HFFc6 (cell line): Measurements from ENCODE around the gene NUDCD3. TPM values are rescaled to one million over a fixed set of nuclear protein-coding genes. Genes with fewer than 3 reads are reported as not detected.

ENCODE experiments used
- DNase-seq: peaks from one replicate; pipeline ENCODE4 v3.0.0-alpha.2; 2018
- H3K27ac Mint-ChIP-seq: 2 replicates; pipeline ENCODE4 v1.8.0; 2020; ENCODE audit warnings: mild to moderate bottlenecking, mixed read lengths
- H3K27me3 Mint-ChIP-seq: 2 replicates; pipeline ENCODE4 v1.8.0; 2021; ENCODE audit warnings: mild to moderate bottlenecking, moderate library complexity, mixed read lengths; ENCODE audit not compliant: insufficient read depth
- H3K36me3 Mint-ChIP-seq: 2 replicates; pipeline ENCODE4 v1.8.0; 2021; ENCODE audit warnings: low read depth, mixed read lengths
- H3K4me1 Mint-ChIP-seq: 2 replicates; pipeline ENCODE4 v1.8.0; 2020; ENCODE audit warnings: low read depth, mixed read lengths
- H3K4me3 Mint-ChIP-seq: 2 replicates; pipeline ENCODE4 v1.8.0; 2020; ENCODE audit warnings: mild to moderate bottlenecking, moderate library complexity, mixed read lengths
- H3K9me3 Mint-ChIP-seq: 2 replicates; pipeline ENCODE4 v1.8.0; 2020; ENCODE audit warnings: mild to moderate bottlenecking, mixed read lengths
- CTCF ChIP-seq: fragments of 200-600 bp; sonication (generic); IDR thresholded peaks from 2 replicates; pipeline ENCODE4 v1.5.0; 2021; ENCODE audit warnings: antibody characterized with exemption, mild to moderate bottlenecking
- total RNA-seq, 6 experiments: library from RNA; stranded (reverse); fragmentation: NEBNext Ultra II Directional; extraction: Animal tissue kit (Norgen Biotek cat#: 25700); gene quantifications; 2 replicates in 1 of 6; 3 replicates in 5 of 6; pipeline ENCODE4 v1.2.3, GENCODE V29; 2021

NUDCD3 gene
- total RNA-seq, 6 experiments from 2014 or later = 79.2 to 114 (median 90.6) TPM

GRCh38 chr7:44505595-44505994 is 15.1 kb upstream of the NUDCD3 start:
- 0 out of 2 replicates have a peak, but pooled peaks cover 4% of the 10 kb centered on the region for H3K36me3 Mint-ChIP-seq
- H3K4me1 Mint-ChIP-seq = no peaks in the 10 kb centered on the region
- DNase-seq = no peak
- H3K27ac Mint-ChIP-seq = no peak overlapping the region
- H3K4me3 Mint-ChIP-seq = no peak overlapping the region
- H3K9me3 Mint-ChIP-seq = peaks cover 4% of the 10 kb centered on the region; the same call in 1 of the 2 replicates
- TF ChIP-seq CTCF = no peak
- peaks cover 13% of the 10 kb centered on the region for H3K27me3 Mint-ChIP-seq

GRCh38 chr7:44498230-44498954 is 7.9 kb upstream of the NUDCD3 start:
- no peaks in the 10 kb centered on the region for H3K36me3 Mint-ChIP-seq
- no peaks in the 10 kb centered on the region for H3K9me3 Mint-ChIP-seq
- H3K27ac Mint-ChIP-seq = no peak overlapping the region
- H3K4me3 Mint-ChIP-seq = no peak overlapping the region
- peaks cover 21% of the 10 kb centered on the region for H3K27me3 Mint-ChIP-seq
- no peak for TF ChIP-seq CTCF
- H3K4me1 Mint-ChIP-seq = no peaks in the 10 kb centered on the region
- no peak for DNase-seq

- DNase-seq = no peak
- Mint-ChIP-seq H3K4me3 (no peak overlapping the region), H3K4me1 (no peaks in the 10 kb centered on the region), H3K9me3 (no peaks in the 10 kb centered on the region), H3K36me3 (no peaks in the 10 kb centered on the region), H3K27me3 (peaks cover 17% of the 10 kb centered on the region), H3K27ac (no peak overlapping the region)
- TF ChIP-seq CTCF = no peak
Observed at GRCh38 chr7:44497155-44498027, 6.9 kb upstream of the NUDCD3 start.

- no peaks in the 10 kb centered on the region for H3K9me3 Mint-ChIP-seq
- no peak overlapping the region for H3K27ac Mint-ChIP-seq
- peaks cover 11% of the 10 kb centered on the region for H3K27me3 Mint-ChIP-seq
- H3K36me3 Mint-ChIP-seq = no peaks in the 10 kb centered on the region
- DNase-seq = no peak
- no peak overlapping the region for H3K4me3 Mint-ChIP-seq
- no peak for TF ChIP-seq CTCF
- peaks cover 1% of the 10 kb centered on the region for H3K4me1 Mint-ChIP-seq
Observed at GRCh38 chr7:44496385-44496784, 5.9 kb upstream of the NUDCD3 start.

GRCh38 chr7:44494960-44495359 is 4.5 kb upstream of the NUDCD3 start:
- Mint-ChIP-seq H3K36me3 (0 out of 2 replicates have a peak, but pooled peaks cover 2% of the 10 kb centered on the region), H3K4me3 (no peak overlapping the region), H3K4me1 (peaks cover 10% of the 10 kb centered on the region), H3K27ac (no peak overlapping the region), H3K27me3 (peaks cover 11% of the 10 kb centered on the region), H3K9me3 (no peaks in the 10 kb centered on the region)
- DNase-seq = no peak
- no peak for TF ChIP-seq CTCF
